ENCODE measurements around the gene CDX1. TPM values are rescaled to one million over a fixed set of nuclear protein-coding genes. Genes with fewer than 3 reads are reported as not detected.

Gene CDX1
- total RNA-seq, 1 experiment from 2014 or later, result 0.29 TPM

GRCh38 chr5:150123542-150123941 is 43.0 kb upstream of the CDX1 start:
- BruUV-seq (replicated peaks), result no TSS peak
- CTCF ChIA-PET, result interaction anchor here (1.0 to 1.1 kb wide), 2 partner anchors 48 to 123 kb away, joined by 3 read pairs; partner anchors contain the start of genes HMGXB3 and TIGD6

GRCh38 chr5:150124111-150124557 is 42.4 kb upstream of the CDX1 start:
- Histone ChIP-seq H3K4me3 (ENCODE audit: low read depth, low read length) (no peak overlapping the region), H3K9me3 (no peaks in the 10 kb centered on the region), H3K36me3 (ENCODE audit: control insufficient read depth, insufficient read depth, low read length) (no peaks in the 10 kb centered on the region), H3K4me1 (peaks cover 9% of the 10 kb centered on the region), H3K27me3 (replicated peaks; ENCODE audit: control insufficient read depth, insufficient read depth, low read length) (no peaks in the 10 kb centered on the region)
- H3K4me3 Mint-ChIP-seq (ENCODE audit: unreplicated experiment), result no peak overlapping the region
- CTCF ChIA-PET, result no interaction called here
- no peaks in the 10 kb centered on the region for H3K9me3 Mint-ChIP-seq (ENCODE audit: unreplicated experiment)
- no peaks in the 10 kb centered on the region for H3K36me3 Mint-ChIP-seq (ENCODE audit: insufficient read depth, unreplicated experiment)
- BruUV-seq (replicated peaks), result no TSS peak
- no peak overlapping the region for H3K27ac Mint-ChIP-seq (ENCODE audit: unreplicated experiment)
- DNase-seq, result no peak
- TF ChIP-seq CTCF (IDR thresholded peaks at IDR 0.05; ENCODE audit: insufficient read depth in 1 of 2, low read depth in 1 of 2, low read length in 1 of 2, severe bottlenecking in 1 of 2, unreplicated experiment in 1 of 2), result no peak
- intact Hi-C loops (cut with micrococcal nuclease; ENCODE audit: unreplicated experiment), result loop anchor here (10.0 kb wide), 1 partner anchor 289 kb away; no protein-coding TSS in a partner anchor
- H3K27me3 Mint-ChIP-seq (ENCODE audit: insufficient read depth, unreplicated experiment), result no peaks in the 10 kb centered on the region
- POLR2A ChIA-PET, result no interaction called here
- H3K4me1 Mint-ChIP-seq (ENCODE audit: low read depth, unreplicated experiment), result peaks cover 8% of the 10 kb centered on the region

More at GRCh38 chr5:150123542-150123941, 43.0 kb upstream of the CDX1 start:
- H3K27ac Mint-ChIP-seq (ENCODE audit: unreplicated experiment), result no peak overlapping the region
- DNase-seq, result no peak
- no peaks in the 10 kb centered on the region for H3K9me3 ChIP-seq
- no peaks in the 10 kb centered on the region for H3K27me3 ChIP-seq (replicated peaks; ENCODE audit: control insufficient read depth, insufficient read depth, low read length)
- intact Hi-C loops (cut with micrococcal nuclease; ENCODE audit: unreplicated experiment), result loop anchor here (2.0 to 10.0 kb wide), 2 partner anchors 79 to 289 kb away; no protein-coding TSS in a partner anchor
- peaks cover 8% of the 10 kb centered on the region for H3K4me1 Mint-ChIP-seq (ENCODE audit: low read depth, unreplicated experiment)
- POLR2A ChIA-PET, result no interaction called here
- TF ChIP-seq CTCF (IDR thresholded peaks at IDR 0.05; ENCODE audit: insufficient read depth in 1 of 2, low read depth in 1 of 2, low read length in 1 of 2, severe bottlenecking in 1 of 2, unreplicated experiment in 1 of 2), result no peak
- H3K36me3 Mint-ChIP-seq (ENCODE audit: insufficient read depth, unreplicated experiment), result no peaks in the 10 kb centered on the region
- H3K4me3 ChIP-seq (ENCODE audit: low read depth, low read length), result no peak overlapping the region
- peaks cover 9% of the 10 kb centered on the region for H3K4me1 ChIP-seq
- no peak overlapping the region for H3K4me3 Mint-ChIP-seq (ENCODE audit: unreplicated experiment)
- H3K36me3 ChIP-seq (ENCODE audit: control insufficient read depth, insufficient read depth, low read length), result no peaks in the 10 kb centered on the region
- H3K9me3 Mint-ChIP-seq (ENCODE audit: unreplicated experiment), result no peaks in the 10 kb centered on the region
- H3K27me3 Mint-ChIP-seq (ENCODE audit: insufficient read depth, unreplicated experiment), result no peaks in the 10 kb centered on the region

- no peak for DNase-seq
- H3K9me3 Mint-ChIP-seq (ENCODE audit: unreplicated experiment), result no peaks in the 10 kb centered on the region
- H3K36me3 ChIP-seq (ENCODE audit: control insufficient read depth, insufficient read depth, low read length), result no peaks in the 10 kb centered on the region
- intact Hi-C loops (cut with micrococcal nuclease; ENCODE audit: unreplicated experiment), result loop anchor here (10.0 kb wide), 1 partner anchor 290 kb away; no protein-coding TSS in a partner anchor
- H3K9me3 ChIP-seq, result no peaks in the 10 kb centered on the region
- no peaks in the 10 kb centered on the region for H3K27me3 Mint-ChIP-seq (ENCODE audit: insufficient read depth, unreplicated experiment)
- peaks cover 8% of the 10 kb centered on the region for H3K4me1 Mint-ChIP-seq (ENCODE audit: low read depth, unreplicated experiment)
- H3K27ac Mint-ChIP-seq (ENCODE audit: unreplicated experiment), result no peak overlapping the region
- no peaks in the 10 kb centered on the region for H3K27me3 ChIP-seq (replicated peaks; ENCODE audit: control insufficient read depth, insufficient read depth, low read length)
- H3K4me3 ChIP-seq (ENCODE audit: low read depth, low read length), result no peak overlapping the region
- peaks cover 9% of the 10 kb centered on the region for H3K4me1 ChIP-seq
- H3K4me3 Mint-ChIP-seq (ENCODE audit: unreplicated experiment), result no peak overlapping the region
- TF ChIP-seq CTCF (IDR thresholded peaks at IDR 0.05; ENCODE audit: insufficient read depth in 1 of 2, low read depth in 1 of 2, low read length in 1 of 2, severe bottlenecking in 1 of 2, unreplicated experiment in 1 of 2), result no peak
- BruUV-seq (replicated peaks), result no TSS peak
- ChIA-PET CTCF (no interaction called here), POLR2A (no interaction called here)
- H3K36me3 Mint-ChIP-seq (ENCODE audit: insufficient read depth, unreplicated experiment), result no peaks in the 10 kb centered on the region
These were observed 42.0 kb upstream of the CDX1 start for GRCh38 chr5:150124596-150124995.

All from Caco-2 (cell line).